ENCODE data around the gene ZSCAN23.

- TF ChIP-seq CTCF (IDR thresholded peaks at IDR 0.05) (no peak), POLR2A (IDR thresholded peaks at IDR 0.05; ENCODE audit: low read depth) (no peak), EP300 (IDR thresholded peaks at IDR 0.05) (no peak)
These were observed 52.6 kb downstream of the ZSCAN23 start for GRCh38 chr6:28390688-28391087.
